Liver (tissue), 9 donors: ENCODE measurements around the gene SPEN. TPM values are rescaled to one million over a fixed set of nuclear protein-coding genes. Genes with fewer than 3 reads are reported as not detected.

Experiments
- DNase-seq: peaks from one replicate; pipeline ENCODE4 v3.0.0-alpha.2; 2017; ENCODE audit warnings: low spot score
- H3K27ac ChIP-seq, 2 donors: one replicate each; pipeline ENCODE4 v1.7.0; 2013; ENCODE audit warnings: inconsistent platforms in 2 of 2, low read length in 2 of 2, control low read depth in 1 of 2, low read depth in 1 of 2, mild to moderate bottlenecking in 1 of 2
- H3K27me3 ChIP-seq, 4 donors: one replicate each; pipeline versions ENCODE4 v1.6.1 to v1.7.0; 2013; ENCODE audit warnings: low read length in 3 of 4, inconsistent platforms in 1 of 4, mild to moderate bottlenecking in 1 of 4, moderate library complexity in 1 of 4; ENCODE audit not compliant: control insufficient read depth in 4 of 4, insufficient read depth in 4 of 4
- H3K36me3 ChIP-seq, 4 donors: one replicate each; pipeline versions ENCODE4 v1.6.1 to v1.7.0; 2013; ENCODE audit warnings: low read length in 3 of 4, mild to moderate bottlenecking in 3 of 4, low read depth in 1 of 4, moderate library complexity in 1 of 4; ENCODE audit not compliant: control insufficient read depth in 4 of 4, insufficient read depth in 3 of 4
- H3K4me1 ChIP-seq, 4 donors: one replicate each; pipeline versions ENCODE4 v1.6.1 to v1.7.0; 2013; ENCODE audit warnings: low read length in 3 of 4, mild to moderate bottlenecking in 3 of 4, moderate library complexity in 1 of 4; ENCODE audit not compliant: control insufficient read depth in 4 of 4, insufficient read depth in 4 of 4
- H3K4me3 ChIP-seq, 3 donors: one replicate each; pipeline versions ENCODE4 v1.6.1 to v1.7.0; 2013; ENCODE audit warnings: low read length in 3 of 3, control low read depth in 1 of 3, low read depth in 1 of 3, mild to moderate bottlenecking in 1 of 3
- H3K9ac ChIP-seq, 2 donors: one replicate each; pipeline ENCODE4 v1.7.0; 2013; ENCODE audit warnings: low read length in 2 of 2, mild to moderate bottlenecking in 2 of 2, moderate library complexity in 2 of 2, control low read depth in 1 of 2, low read depth in 1 of 2
- H3K9me3 ChIP-seq, 4 donors: one replicate each; pipeline versions ENCODE4 v1.6.1 to v1.7.0; 2013; ENCODE audit warnings: low read length in 3 of 4; ENCODE audit not compliant: control insufficient read depth in 4 of 4
- EGR1 ChIP-seq, 2 donors: IDR thresholded peaks; 2 replicates each; pipeline ENCODE4 v1.6.1; 2016 to 2018; ENCODE audit warnings: antibody characterized with exemption in 2 of 2, low read depth in 2 of 2
- FOXA1 ChIP-seq: IDR thresholded peaks from 2 replicates; pipeline ENCODE4 v1.6.1; 2016; ENCODE audit warnings: antibody characterized with exemption
- FOXA2 ChIP-seq: IDR thresholded peaks from 2 replicates; pipeline ENCODE4 v1.6.1; 2016; ENCODE audit warnings: antibody characterized with exemption
- HNF4A ChIP-seq, 2 donors: conservative IDR thresholded peaks; 2 replicates each; pipeline ENCODE4 v1.6.1; 2016; ENCODE audit warnings: antibody characterized with exemption in 2 of 2, mild to moderate bottlenecking in 2 of 2
- JUND ChIP-seq, 2 donors: IDR thresholded peaks; 2 replicates each; pipeline ENCODE4 v1.6.1; 2016; ENCODE audit warnings: antibody characterized with exemption in 2 of 2
- NR2F2 ChIP-seq: IDR thresholded peaks from 2 replicates; pipeline ENCODE4 v1.6.1; 2016; ENCODE audit warnings: antibody characterized with exemption
- RAD21 ChIP-seq, 2 donors: IDR thresholded peaks; 2 replicates each; pipeline ENCODE4 v1.6.1; 2016; ENCODE audit warnings: antibody characterized with exemption in 2 of 2, mild to moderate bottlenecking in 2 of 2
- RXRA ChIP-seq, 2 donors: IDR thresholded peaks; 2 replicates each; pipeline ENCODE4 v1.6.1; 2017 to 2018; ENCODE audit warnings: antibody characterized with exemption in 2 of 2, mild to moderate bottlenecking in 1 of 2
- SP1 ChIP-seq: IDR thresholded peaks from 2 replicates; pipeline ENCODE4 v1.6.1; 2018; ENCODE audit warnings: antibody characterized with exemption, mild to moderate bottlenecking
- TAF1 ChIP-seq: conservative IDR thresholded peaks from 2 replicates; pipeline ENCODE4 v1.6.1; 2016; ENCODE audit warnings: antibody characterized with exemption, mild to moderate bottlenecking
- YY1 ChIP-seq: IDR thresholded peaks from 2 replicates; pipeline ENCODE4 v1.6.1; 2016; ENCODE audit warnings: antibody characterized with exemption, mild to moderate bottlenecking
- WGBS: extraction: QIAGEN DNeasy Blood & Tissue Kit; methylation state at CpG from one replicate; pipeline ENCODE4 v1.1.7; 2013; 5-methylcytosine and 5-hydroxymethylcytosine counted together
- polyA plus RNA-seq, 2 donors: library from polyadenylated mRNA; stranded (reverse) in 1 of 2; unstranded in 1 of 2; fragments of 200-250 nt in 1 of 2; fragments of >200 nt in 1 of 2; fragmentation: Nextera tagmentation in 1 of 2; extraction: Ambion mirVana in 1 of 2; gene quantifications; one replicate each; pipeline versions ENCODE4 v1.2.1 to v1.2.3, GENCODE V29; 2013 to 2015
- total RNA-seq, 2 donors: library from RNA; depleted of rRNA; stranded (reverse); fragments of >200 nt; gene quantifications; one replicate each; pipeline ENCODE4 v1.2.3, GENCODE V29; 2014
- TF ChIP-seq, protein P1 (sequence below): IDR thresholded peaks from 2 replicates; pipeline ENCODE4 v1.6.1; 2016; ENCODE audit warnings: antibody characterized with exemption
- TF ChIP-seq, protein P2 (sequence below): IDR thresholded peaks from 2 replicates; pipeline ENCODE4 v1.6.1; 2016; ENCODE audit warnings: antibody characterized with exemption, mild to moderate bottlenecking
- TF ChIP-seq, protein P3 (sequence below): IDR thresholded peaks from 2 replicates; pipeline ENCODE4 v1.6.1; 2016; ENCODE audit warnings: antibody characterized with exemption
- TF ChIP-seq, protein P4 (sequence below): IDR thresholded peaks from 2 replicates; pipeline ENCODE4 v1.6.1; 2016; ENCODE audit warnings: antibody characterized with exemption
- donor health status: healthy.
- donor health status: healthy.
- donor health status: healthy.
- donor health status: healthy.
- donor health status: healthy.

SPEN gene
- total and polyA plus RNA-seq, 4 donors, result 7.4 to 29.4 (median 15.2) TPM

DNA sequence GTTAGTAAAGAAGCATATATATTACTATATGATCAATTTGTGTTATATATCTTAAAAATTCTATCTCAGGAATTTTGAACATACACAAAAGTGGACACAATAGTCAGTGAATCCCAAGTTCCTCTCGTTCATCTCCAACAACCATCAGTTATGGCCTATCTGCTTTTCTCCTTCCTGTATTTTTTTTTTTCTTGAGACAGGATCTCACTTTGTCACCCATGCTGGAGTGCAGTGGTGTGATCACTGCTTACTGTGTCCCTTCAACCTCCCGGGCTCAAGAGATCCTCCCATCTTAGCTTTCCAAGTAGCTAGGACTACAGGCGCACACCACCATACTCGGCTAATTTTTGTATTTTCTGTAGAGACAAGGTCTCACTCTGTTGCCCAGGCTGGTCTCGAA, 9.4 kb downstream of the SPEN start:
- H3K36me3 ChIP-seq, result no peaks in the 10 kb centered on the region
- H3K4me1 ChIP-seq, result peaks cover under 1 to 18% (median 2%) of the 10 kb centered on the region in 4 donors
- WGBS, result 91% methylated on average over 5 of the region's 5 CpGs
- no peaks in the 10 kb centered on the region for H3K9me3 ChIP-seq
- H3K27me3 ChIP-seq, result no peaks in the 10 kb centered on the region
- H3K27ac ChIP-seq, result no peak overlapping the region
- no peak overlapping the region for H3K9ac ChIP-seq
- no peak for DNase-seq
- TF ChIP-seq NR2F2 (no peak), YY1 (no peak), EGR1 (IDR thresholded peaks at IDR 0.05; ENCODE audit: low read depth in 2 of 2) (no peak), RXRA (IDR thresholded peaks at IDR 0.05) (no peak), FOXA2 (no peak), SP1 (no peak), RAD21 (IDR thresholded peaks at IDR 0.05) (no peak), HNF4A (conservative IDR thresholded peaks at IDR 0.05) (no peak)
- TF ChIP-seq, protein P1, sequence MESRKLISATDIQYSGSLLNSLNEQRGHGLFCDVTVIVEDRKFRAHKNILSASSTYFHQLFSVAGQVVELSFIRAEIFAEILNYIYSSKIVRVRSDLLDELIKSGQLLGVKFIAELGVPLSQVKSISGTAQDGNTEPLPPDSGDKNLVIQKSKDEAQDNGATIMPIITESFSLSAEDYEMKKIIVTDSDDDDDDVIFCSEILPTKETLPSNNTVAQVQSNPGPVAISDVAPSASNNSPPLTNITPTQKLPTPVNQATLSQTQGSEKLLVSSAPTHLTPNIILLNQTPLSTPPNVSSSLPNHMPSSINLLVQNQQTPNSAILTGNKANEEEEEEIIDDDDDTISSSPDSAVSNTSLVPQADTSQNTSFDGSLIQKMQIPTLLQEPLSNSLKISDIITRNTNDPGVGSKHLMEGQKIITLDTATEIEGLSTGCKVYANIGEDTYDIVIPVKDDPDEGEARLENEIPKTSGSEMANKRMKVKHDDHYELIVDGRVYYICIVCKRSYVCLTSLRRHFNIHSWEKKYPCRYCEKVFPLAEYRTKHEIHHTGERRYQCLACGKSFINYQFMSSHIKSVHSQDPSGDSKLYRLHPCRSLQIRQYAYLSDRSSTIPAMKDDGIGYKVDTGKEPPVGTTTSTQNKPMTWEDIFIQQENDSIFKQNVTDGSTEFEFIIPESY, result no peak
- TF ChIP-seq, protein P2, sequence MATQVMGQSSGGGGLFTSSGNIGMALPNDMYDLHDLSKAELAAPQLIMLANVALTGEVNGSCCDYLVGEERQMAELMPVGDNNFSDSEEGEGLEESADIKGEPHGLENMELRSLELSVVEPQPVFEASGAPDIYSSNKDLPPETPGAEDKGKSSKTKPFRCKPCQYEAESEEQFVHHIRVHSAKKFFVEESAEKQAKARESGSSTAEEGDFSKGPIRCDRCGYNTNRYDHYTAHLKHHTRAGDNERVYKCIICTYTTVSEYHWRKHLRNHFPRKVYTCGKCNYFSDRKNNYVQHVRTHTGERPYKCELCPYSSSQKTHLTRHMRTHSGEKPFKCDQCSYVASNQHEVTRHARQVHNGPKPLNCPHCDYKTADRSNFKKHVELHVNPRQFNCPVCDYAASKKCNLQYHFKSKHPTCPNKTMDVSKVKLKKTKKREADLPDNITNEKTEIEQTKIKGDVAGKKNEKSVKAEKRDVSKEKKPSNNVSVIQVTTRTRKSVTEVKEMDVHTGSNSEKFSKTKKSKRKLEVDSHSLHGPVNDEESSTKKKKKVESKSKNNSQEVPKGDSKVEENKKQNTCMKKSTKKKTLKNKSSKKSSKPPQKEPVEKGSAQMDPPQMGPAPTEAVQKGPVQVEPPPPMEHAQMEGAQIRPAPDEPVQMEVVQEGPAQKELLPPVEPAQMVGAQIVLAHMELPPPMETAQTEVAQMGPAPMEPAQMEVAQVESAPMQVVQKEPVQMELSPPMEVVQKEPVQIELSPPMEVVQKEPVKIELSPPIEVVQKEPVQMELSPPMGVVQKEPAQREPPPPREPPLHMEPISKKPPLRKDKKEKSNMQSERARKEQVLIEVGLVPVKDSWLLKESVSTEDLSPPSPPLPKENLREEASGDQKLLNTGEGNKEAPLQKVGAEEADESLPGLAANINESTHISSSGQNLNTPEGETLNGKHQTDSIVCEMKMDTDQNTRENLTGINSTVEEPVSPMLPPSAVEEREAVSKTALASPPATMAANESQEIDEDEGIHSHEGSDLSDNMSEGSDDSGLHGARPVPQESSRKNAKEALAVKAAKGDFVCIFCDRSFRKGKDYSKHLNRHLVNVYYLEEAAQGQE, result no peak
- no peak overlapping the region for H3K4me3 ChIP-seq

- no peak for DNase-seq
- WGBS, result 86% methylated on average over 6 of the region's 6 CpGs
- Histone ChIP-seq H3K9me3 (no peaks in the 10 kb centered on the region), H3K4me3 (no peak overlapping the region), H3K27ac (no peak overlapping the region), H3K4me1 (peaks cover 0 to 11% (median under 1%) of the 10 kb centered on the region in 4 donors), H3K9ac (no peak overlapping the region), H3K27me3 (no peaks in the 10 kb centered on the region), H3K36me3 (no peaks in the 10 kb centered on the region)
- TF ChIP-seq, protein P3, sequence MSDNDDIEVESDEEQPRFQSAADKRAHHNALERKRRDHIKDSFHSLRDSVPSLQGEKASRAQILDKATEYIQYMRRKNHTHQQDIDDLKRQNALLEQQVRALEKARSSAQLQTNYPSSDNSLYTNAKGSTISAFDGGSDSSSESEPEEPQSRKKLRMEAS, result no peak
- TF ChIP-seq NR2F2 (no peak), RXRA (IDR thresholded peaks at IDR 0.05) (no peak), YY1 (no peak), HNF4A (conservative IDR thresholded peaks at IDR 0.05) (no peak), FOXA2 (no peak), FOXA1 (no peak), TAF1 (no peak), JUND (IDR thresholded peaks at IDR 0.05) (no peak)
- TF ChIP-seq, protein P4, sequence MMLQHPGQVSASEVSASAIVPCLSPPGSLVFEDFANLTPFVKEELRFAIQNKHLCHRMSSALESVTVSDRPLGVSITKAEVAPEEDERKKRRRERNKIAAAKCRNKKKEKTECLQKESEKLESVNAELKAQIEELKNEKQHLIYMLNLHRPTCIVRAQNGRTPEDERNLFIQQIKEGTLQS, result no peak
Measured at GRCh38 chr1:15858069-15858670, 10.7 kb downstream of the SPEN start.
